Stimulated activated CD4-positive, alpha-beta T cell treated with anti-CD3 and anti-CD28 coated beads, Interleukin-15, amount 100 ng/mL, for 1 hour (primary cell): ENCODE data around the gene MAGI2.

Experiments
- DNase-seq, 2 donors: peaks; one replicate each; pipeline ENCODE4 v3.0.0-alpha.2; 2020; ENCODE audit warnings: low read depth in 1 of 2, low spot score in 1 of 2

MAGI2 gene

DNA sequence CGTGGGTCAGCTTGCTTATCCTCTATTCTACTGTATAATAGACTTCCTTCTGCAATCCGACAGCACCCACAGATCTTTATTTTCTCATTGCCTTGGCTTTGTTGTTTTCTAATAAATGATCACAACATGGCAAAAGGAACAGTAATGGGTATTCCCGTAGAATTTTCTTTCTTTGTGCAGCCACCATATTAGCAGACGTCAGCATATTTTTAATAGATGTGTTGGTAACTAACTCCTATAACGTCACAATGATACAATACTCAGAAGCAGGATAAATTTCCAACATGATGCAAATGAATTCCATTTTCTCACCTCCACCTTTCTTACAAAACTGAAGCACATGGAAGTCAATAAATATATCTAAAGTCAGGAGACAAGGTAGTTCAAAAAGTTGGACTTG lies 617.6 kb downstream of the MAGI2 start:
- no peak for DNase-seq

DNA sequence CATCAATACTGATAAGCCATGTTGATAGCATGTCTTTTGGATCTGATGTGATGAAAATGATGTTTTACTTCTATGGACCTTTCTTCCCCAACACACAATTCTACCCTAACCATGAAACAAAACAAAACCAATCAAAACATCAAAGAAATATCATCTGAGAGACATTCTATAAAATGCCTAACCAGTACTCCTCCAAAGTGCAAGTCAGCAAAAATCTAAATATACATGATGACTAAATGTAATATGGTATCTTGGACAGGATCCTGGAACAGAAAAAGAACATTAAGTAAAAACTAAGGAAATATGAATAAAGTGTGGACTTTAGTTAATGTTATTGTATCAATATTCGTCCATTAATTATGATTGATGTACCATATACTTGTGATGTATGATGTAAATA lies 625.1 kb downstream of the MAGI2 start:
- no peak for DNase-seq

GRCh38 chr7:78803501-78804127 lies 649.9 kb downstream of the MAGI2 start:
- DNase-seq = no peak

GRCh38 chr7:78794101-78794500 lies 659.4 kb downstream of the MAGI2 start:
- DNase-seq = no peak

DNA sequence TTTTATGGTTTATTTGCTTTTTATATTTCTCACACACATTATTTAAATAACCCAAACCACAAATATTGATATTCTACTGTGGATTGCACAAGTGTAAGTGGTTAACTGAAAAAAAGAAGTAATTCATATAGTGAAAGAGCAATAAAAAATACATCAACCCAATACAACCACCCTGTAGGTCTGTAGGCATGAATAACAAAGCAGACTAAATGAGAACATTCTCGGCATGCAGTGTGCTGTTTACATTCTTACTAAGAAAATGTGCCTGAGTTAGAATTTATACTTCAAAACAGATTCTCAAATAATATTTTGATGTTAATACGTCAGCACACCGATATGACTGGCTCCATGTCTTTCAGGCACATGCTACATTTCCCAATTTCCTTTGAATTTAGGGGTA lies 660.8 kb downstream of the MAGI2 start:
- DNase-seq = no peak

- DNase-seq = no peak
These were observed 661.5 kb downstream of the MAGI2 start for GRCh38 chr7:78792006-78792405.

DNA sequence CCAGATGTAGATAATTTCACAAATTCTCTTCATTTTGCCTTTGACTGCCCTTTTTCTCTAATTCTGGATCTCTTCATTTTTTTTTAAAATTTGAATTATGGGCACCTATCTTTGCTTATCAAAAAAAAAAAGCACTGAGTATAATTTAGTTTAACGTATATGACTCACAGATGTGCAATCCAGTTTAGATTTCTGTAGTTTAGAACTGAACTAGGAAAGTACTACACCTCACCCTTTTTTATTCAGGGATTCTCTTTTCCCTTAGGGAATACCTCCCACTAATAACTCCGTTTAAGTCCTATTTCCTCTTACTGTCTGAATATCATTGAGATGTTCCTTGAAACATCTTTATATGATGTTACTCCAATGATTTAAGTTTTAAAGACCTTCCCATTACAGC lies 665.0 kb downstream of the MAGI2 start:
- no peak for DNase-seq

GRCh38 chr7:78787854-78788253 lies 665.6 kb downstream of the MAGI2 start:
- no peak for DNase-seq

DNA sequence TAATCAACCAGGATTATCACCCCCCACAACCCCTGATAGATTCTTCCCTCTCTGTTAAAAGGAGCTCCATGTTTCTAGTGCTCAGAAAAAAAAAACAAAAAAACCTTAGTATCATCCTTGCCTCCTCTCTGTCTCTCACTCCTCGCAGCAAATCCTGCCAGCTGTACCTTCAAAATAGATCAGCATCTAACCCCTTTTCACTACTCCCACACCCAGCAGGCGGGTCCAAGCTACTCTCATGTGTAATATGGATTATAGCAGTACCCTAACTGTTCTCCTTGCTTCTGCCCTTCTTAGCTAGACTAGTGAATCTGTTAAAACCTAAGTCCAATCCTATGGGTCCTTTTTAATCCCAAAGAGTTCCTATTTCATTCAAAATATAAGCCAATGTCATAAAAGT lies 667.4 kb downstream of the MAGI2 start:
- DNase-seq = no peak

DNA sequence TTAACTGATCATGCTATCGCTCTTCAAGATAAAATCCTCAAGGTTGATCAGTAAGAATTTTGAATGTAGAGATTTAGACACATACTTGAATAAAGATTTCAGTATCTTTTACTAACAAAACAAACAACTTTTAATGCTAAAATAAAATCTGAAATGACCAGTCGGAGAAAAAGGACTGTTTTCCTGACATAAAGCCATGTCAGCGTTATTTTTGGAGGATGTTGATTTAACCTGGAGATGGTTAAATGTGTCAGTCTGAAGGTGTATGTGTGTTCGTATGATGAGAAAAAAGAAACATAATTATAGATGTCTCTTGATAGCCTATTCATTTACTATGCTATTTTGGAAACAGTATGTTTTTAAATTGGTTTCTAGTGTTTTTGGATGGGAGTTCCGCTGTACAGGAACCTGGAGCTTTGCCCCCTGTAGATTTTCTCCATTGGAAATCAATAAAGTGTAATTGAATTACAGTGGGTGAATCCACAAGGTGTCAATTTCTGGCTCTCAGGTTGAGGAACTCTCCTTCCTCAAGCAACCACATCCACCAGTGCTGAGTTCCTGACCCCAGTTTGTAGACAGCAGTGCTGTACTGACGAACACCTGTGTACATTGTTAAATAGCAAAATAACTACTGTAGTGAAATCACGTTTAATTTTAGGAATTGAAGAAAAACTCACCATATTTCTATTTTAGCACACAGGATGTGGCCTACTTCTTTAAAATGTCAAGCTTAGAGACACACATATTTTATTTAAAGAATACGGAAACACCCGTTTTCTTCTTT lies 670.1 kb downstream of the MAGI2 start:
- no peak for DNase-seq

GRCh38 chr7:78780560-78780959 lies 672.9 kb downstream of the MAGI2 start:
- DNase-seq = no peak

GRCh38 chr7:78779788-78780187 lies 673.7 kb downstream of the MAGI2 start:
- no peak for DNase-seq

GRCh38 chr7:78777829-78778228 lies 675.6 kb downstream of the MAGI2 start:
- DNase-seq = no peak

DNA sequence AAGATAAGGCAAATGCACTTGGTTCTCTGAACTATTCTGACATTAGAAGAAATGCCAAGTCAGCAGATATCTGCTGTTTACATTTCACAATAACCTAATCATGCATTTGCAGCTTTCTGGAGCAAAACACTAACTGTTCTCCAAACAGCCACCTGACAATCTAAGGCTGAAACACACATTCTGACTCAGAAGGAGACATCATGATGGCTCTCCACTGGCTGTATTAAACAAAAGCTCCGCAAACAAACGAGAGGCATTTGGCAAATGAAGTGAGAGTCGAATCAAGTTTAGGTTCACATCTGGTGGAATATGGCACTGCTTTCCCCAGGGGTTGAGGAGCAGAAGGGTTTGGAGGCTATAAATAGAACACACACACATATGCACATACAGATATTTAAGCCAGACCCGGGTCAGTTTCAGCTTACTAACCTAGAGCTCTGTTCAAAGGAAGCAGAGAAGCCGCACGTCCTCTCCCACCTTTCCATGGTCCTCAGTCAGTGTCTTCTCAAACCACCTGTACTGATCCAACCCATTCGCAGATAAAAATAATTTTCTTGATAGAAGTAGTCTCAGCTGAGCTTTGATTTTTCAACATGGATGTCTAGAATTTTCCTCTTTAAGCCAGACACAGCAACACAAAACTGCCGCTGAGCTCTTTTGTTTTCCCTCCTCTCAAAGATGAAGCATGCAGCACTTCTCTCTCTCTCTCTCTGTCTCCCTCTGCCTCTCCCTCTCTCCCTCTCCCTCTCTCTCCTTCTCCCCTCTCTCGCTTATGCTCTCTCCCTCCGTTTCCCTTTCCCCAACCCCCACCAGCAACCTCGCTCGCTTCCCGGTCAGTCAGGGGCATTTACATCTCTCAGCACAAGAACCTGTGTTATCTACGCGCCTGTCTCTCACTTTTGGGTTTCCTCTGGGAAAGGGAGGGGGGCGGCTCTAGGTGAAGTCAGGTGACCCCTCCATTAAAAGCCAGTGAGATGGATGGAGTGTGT lies 682.8 kb downstream of the MAGI2 start:
- DNase-seq = no peak

- DNase-seq = no peak
These were observed 683.9 kb downstream of the MAGI2 start for GRCh38 chr7:78769481-78770101.

DNA sequence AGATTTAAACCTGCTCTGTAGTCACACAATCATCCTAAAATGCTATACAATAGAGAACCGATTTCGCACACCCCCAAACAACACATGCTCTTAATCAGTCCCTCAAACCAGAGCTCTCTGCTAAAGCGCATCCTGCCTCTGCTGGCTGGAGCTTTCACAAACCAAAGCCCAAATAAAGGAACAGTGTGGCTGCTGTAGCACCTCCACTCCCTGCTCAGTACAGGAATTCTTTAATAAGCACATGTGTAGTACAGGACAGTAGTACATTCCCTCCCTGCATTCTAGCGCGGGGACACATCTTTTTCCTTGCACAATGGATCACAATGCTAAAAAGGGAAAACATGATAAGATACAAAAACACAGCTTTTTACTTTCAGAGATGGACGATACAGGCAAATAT lies 684.6 kb downstream of the MAGI2 start:
- DNase-seq = no peak

GRCh38 chr7:78765943-78766729 lies 687.3 kb downstream of the MAGI2 start:
- no peak for DNase-seq

GRCh38 chr7:78764571-78764970 lies 688.9 kb downstream of the MAGI2 start:
- DNase-seq = no peak

DNA sequence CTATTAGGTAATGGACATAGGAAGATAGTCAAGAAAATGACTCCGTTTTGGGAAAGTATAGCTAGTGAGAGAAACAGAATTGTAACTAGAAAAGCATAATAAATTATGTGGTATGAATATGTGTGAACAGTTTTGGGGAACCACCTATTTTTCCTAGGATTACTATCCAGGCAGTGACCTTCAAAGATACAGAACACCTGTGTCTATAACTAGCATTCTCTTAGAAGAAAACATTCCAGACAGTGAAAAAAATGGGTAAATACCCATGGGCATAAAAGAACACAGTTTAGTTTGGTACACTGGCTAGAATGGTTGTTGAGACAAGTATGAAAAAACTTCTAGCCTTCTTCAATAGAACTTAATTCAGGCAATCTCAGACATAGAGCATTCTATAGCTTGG lies 690.8 kb downstream of the MAGI2 start:
- no peak for DNase-seq

DNA sequence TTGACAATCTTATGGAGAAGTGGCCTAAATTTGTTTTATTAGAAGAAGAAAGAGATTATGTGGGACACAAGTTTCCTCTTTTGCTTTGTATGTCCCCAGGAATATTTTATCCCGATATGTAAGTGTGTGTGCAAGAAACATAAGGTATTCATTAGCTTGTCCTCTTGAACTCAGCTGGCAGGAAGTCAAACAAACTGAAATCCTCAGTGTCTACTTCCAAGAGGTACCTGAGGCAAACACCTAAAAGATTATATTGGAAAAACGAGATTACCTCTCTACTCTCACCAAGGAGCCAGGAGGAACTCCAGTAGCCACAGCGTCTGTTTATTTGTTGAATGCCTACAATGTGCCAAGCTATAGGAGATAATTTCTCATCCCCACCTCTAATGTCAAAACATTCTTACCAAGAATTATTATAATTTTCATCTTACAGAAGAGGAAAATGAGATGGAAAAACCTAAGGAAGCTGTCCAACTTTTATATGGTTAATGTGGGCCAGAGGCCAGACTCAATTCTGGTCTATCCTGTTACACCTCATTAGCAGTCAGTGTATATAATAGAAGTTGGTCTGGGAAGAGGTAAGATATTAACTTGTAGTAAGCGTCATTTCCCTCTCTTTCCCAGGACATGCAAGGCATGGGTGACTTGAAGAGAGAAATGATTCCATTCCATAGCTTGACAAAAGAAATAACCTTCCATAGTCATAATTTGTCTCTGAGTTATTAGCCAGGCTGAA lies 692.7 kb downstream of the MAGI2 start:
- DNase-seq = no peak
